GM12873 (cell line): ENCODE measurements around the gene RBP4.

Experiments
- CTCF ChIP-seq: IDR thresholded peaks from 2 replicates; pipeline ENCODE4 v1.5.1; 2012; ENCODE audit warnings: low read depth, mild to moderate bottlenecking, moderate library complexity, low read length, control low read depth; ENCODE audit not compliant: insufficient read depth; ENCODE audit errors: missing control alignments

RBP4 gene

GRCh38 chr10:93589648-93590562, 11.1 kb downstream of the RBP4 start:
- TF ChIP-seq CTCF = no peak

GRCh38 chr10:93584445-93584844, 16.6 kb downstream of the RBP4 start:
- no peak for TF ChIP-seq CTCF

- TF ChIP-seq CTCF = no peak
These were observed 20.2 kb downstream of the RBP4 start for GRCh38 chr10:93580828-93581227.

GRCh38 chr10:93579985-93580711, 20.9 kb downstream of the RBP4 start:
- no peak for TF ChIP-seq CTCF

GRCh38 chr10:93579089-93579488, 21.9 kb downstream of the RBP4 start:
- TF ChIP-seq CTCF = no peak

GRCh38 chr10:93577565-93577964, 23.5 kb downstream of the RBP4 start:
- no peak for TF ChIP-seq CTCF

GRCh38 chr10:93576888-93577287, 24.1 kb downstream of the RBP4 start:
- no peak for TF ChIP-seq CTCF
